ENCODE measurements around the gene HMGCS2.
A peak's percentile ranks its signal among the peaks of the same experiment; 100 is the strongest.

Gene HMGCS2

DNA sequence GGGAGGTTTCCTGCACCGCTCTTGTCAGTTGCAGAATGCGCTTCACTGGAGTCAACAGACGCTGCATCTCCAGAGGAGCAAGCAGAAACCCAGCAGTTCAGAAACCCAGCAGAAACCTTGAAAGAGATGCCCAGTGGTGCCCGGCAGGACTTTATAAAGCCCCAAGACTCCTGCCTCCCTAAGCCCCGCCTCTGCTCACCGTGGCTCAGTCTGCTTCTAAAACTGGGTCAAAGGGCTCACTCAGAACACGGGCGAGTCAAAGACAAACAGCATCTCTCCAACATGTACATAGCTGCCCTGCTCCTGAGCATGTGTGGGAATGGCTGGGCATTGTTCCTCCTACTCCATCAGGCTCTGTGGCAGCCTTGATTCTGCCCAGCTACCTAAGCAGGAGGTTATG is at the start of gene HMGCS2:
Gene HMGCS2 (minus strand): TSS at position 128 of the 400 bp plus-strand sequence. CDS start 61 bp downstream, at position 67.
- no peak for DNase-seq (ENCODE audit: low read depth in 2 of 2)

DNA sequence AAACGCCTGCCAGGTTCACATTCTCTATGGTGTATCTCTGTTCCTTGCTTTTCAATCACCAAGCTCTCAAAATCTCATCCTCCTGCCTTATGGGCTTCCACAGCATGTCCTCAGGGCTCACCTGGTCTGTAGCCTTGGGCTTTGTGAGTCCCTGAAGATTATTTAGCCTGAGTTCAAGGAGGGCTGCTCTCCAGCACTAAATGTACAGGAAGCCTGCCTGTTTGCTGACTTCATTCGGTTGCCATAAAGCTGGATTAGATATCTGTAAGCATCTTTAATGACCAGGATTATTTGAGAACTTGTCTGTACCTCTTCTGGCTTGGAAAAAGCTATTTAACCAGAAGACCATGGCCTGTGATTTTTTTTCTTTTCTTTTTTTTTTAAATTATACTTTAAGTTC is 49.5 kb upstream of the HMGCS2 start:
- no peak for DNase-seq (ENCODE audit: low read depth in 2 of 2)

GRCh38 chr1:119816407-119816806 is 47.7 kb upstream of the HMGCS2 start:
- no peak for DNase-seq (ENCODE audit: low read depth in 2 of 2)

GRCh38 chr1:119815928-119816327 is 47.2 kb upstream of the HMGCS2 start:
- no peak for DNase-seq (ENCODE audit: low read depth in 2 of 2)

DNA sequence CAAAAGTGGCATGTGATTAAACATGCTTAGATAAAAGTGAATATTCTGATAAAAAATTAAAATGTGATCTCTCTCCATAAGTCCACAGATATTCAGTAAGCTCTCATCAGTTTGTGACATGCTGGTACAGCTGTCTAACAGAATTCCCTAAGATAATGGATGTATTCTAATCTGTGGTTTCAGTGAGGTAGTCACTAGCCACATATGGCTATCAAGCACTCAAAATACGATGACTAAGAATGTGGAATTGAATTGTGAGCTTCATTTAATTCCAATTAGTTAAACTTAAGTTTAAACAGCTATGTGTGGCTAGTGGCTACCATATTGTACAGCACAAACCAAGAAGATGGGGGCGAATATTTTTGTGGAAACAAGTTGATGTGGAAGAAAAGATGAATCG is 46.7 kb upstream of the HMGCS2 start:
- DNase-seq (ENCODE audit: low read depth in 2 of 2), result no peak

DNA sequence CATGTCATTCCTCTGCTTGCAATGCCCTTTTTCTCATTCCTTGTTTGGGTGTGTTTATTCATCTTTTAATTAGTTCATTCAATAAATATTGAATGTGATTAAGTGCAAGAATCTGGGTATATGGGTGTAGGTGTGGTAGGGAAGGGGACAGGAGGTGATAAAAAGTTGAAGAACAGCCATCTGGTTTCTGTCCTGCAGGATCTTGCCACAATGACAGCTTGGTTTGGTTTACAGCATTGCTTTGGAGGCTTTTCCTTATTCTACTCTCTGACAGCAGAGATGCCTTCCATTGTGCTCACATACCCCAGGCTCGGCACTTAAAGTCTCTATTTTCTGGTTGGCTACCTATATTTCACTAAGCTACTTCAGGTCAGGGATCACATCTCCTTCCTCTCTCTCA is 45.6 kb upstream of the HMGCS2 start:
- DNase-seq (ENCODE audit: low read depth in 2 of 2), result no peak

DNA sequence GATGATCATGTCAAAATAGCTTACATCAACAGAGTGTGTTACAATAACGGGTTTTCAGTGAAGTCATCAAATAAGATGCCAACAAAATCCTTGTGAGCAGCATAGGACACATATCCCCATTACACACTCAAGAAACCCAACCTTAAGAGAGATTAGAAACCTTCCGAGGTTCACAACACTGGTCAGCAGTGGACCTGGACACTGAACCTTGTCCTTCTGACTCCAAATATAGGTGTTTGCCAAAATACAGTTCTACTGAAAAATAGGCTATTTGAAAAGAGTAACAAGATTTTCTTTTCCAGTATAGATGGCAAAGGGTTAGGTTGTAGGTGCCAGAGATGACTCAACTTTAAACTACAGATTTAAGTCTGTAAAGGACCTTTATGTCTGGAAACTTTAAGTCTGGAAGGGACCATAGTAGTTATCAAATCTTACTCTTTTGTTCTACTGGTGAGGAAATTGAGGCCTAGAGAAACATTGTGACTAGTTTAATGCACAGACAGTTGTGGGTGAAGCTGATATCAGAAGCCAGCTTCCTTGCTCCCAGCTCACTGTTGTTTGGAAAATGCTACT is 43.4 kb upstream of the HMGCS2 start:
- DNase-seq (ENCODE audit: low read depth in 2 of 2), result no peak

DNA sequence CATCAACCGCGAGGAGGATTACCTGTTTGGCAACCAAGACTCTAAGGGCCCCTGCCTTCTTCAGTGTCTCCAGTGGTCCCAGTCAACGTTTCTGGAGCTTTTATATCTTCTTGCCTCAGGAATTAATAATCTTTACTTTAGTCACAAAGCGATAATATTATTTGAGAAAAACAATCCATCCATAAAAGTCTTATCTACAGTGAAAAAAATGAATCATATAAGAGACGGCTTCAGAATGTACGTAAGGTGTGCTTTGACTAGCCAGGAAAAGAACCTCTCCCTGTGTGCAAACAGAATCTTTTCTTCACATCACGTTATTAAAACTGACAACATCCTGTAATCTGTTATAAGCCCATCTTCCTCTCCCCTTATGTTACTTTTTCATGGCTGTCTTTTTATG is 42.7 kb upstream of the HMGCS2 start, which contains the start of gene REG4:
Gene REG4 (minus strand): TSS at position 74 of the 400 bp plus-strand sequence. CDS start 2,691 bp downstream, outside the sequence.
- DNase-seq (ENCODE audit: low read depth in 2 of 2), result no peak

DNA sequence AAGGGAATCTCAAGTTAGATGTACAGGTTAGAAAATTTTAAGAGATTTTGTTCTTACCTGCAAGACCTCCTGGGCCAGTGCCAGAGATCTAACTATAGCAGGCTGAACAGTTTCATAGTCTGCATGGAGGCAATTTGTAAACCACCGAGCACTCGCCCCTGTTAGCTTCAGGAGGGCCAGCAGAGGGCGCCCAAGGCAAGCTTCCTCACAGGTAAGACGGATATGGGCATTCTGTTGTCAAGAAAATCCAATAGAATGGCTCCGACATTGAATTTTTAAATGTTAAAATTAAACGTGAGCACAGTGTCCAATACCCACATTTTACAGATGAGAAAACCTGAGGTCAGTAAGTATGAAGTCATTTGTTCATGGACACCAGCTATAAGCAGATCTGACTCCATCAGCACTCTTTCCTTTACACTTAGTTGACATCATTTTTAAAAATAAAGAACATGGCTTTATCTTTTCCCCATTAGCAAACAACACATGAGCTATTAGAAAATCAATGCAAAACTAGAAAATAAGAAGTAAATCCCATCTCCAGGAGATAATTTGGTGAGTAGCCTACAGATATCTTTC is 40.4 kb upstream of the HMGCS2 start:
- peak; percentile 12 to 25 for DNase-seq (ENCODE audit: low read depth in 2 of 2)

- DNase-seq (ENCODE audit: low read depth in 2 of 2), result no peak
Measured at GRCh38 chr1:119808491-119808890, 39.8 kb upstream of the HMGCS2 start.

- no peak for DNase-seq (ENCODE audit: low read depth in 2 of 2)
Measured at GRCh38 chr1:119806489-119806888, 37.8 kb upstream of the HMGCS2 start.

- no peak for DNase-seq (ENCODE audit: low read depth in 2 of 2)
Measured at GRCh38 chr1:119805746-119806145, 37.0 kb upstream of the HMGCS2 start.

GRCh38 chr1:119805247-119805646 is 36.5 kb upstream of the HMGCS2 start:
- no peak for DNase-seq (ENCODE audit: low read depth in 2 of 2)

GRCh38 chr1:119799599-119800177 is 31.0 kb upstream of the HMGCS2 start:
- no peak for DNase-seq (ENCODE audit: low read depth in 2 of 2)

- no peak for DNase-seq (ENCODE audit: low read depth in 2 of 2)
Measured at GRCh38 chr1:119799003-119799402, 30.3 kb upstream of the HMGCS2 start.

DNA sequence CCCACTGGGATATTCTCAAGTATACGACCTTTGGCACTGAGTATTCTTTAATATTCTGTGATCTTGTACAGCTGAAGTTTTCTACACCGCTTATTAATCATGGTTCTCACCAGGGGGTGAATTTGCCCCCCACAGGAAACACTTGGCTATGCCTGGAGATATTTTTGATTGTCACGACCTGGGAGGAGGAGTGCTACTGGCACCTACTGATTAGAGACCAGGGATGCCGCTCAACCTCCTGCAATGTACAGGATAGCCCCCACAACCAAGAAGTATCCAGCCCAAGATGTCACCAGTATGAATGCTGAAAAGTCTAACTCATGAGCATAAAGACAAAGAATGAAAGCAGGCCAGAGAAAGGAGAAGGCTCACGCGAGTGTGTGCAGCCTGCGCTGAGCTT is 28.9 kb upstream of the HMGCS2 start:
- DNase-seq (ENCODE audit: low read depth in 2 of 2), result no peak

DNA sequence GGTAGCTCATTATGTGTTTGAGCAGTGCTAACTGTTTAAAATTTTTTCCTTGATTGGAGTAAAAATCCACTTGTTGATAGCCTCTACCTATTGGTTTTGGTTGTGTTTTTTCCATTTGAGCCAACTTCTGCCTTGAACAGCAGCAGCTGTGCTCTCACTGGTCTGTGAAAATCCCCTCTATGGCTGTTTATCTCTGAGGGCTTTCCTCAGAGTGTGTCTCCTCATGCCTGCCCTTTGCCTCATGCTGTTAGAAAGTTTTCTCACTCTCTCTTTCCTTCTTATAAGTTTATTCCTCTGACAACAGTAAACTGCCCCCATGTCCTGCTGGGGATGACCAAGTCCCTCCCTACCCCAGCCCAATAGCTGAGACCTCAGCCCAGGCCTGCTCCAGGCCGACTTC is 28.5 kb upstream of the HMGCS2 start:
- no peak for DNase-seq (ENCODE audit: low read depth in 2 of 2)

- no peak for DNase-seq (ENCODE audit: low read depth in 2 of 2)
Measured at GRCh38 chr1:119795261-119796200, 26.8 kb upstream of the HMGCS2 start.

GRCh38 chr1:119794876-119795240 is 26.2 kb upstream of the HMGCS2 start:
- no peak for DNase-seq (ENCODE audit: low read depth in 2 of 2)

- no peak for DNase-seq (ENCODE audit: low read depth in 2 of 2)
Measured at GRCh38 chr1:119794230-119794875, 25.6 kb upstream of the HMGCS2 start.

DNA sequence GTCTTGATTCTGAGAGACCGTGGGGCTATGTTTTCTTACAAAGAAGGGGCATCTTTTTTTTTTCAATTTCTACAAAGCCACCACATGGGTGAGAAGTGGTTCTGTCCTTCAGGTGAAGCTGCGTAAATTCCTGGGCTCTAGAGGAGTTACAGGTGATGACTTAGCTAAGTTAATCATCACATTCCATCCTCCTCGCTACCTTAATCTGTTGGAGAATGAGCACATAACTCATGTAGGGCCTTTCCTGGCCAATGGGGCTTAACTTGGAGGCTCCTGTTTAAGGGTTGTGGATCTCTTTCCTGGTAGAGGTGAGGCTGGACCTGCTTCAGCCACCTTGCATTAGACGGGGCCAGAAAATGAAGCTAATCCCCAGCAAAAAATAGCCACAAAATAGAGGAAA is 22.7 kb upstream of the HMGCS2 start:
- no peak for DNase-seq (ENCODE audit: low read depth in 2 of 2)
